WERI-Rb-1 (cell line): Measurements from ENCODE around the gene RIN1.
A peak's percentile ranks its signal among the peaks of the same experiment; 100 is the strongest.

Source experiments
- DNase-seq: peaks from one replicate; pipeline ENCODE4 v3.0.0-alpha.2; 2020
- H3K27ac ChIP-seq: fragments of 250-450 bp; sonication (Bioruptor Pico); 2 replicates; pipeline ENCODE4 v1.5.1; 2020; ENCODE audit warnings: mild to moderate bottlenecking, moderate library complexity
- H3K27me3 ChIP-seq: fragments of 250-450 bp; sonication (Bioruptor Pico); 2 replicates; pipeline ENCODE4 v1.5.1; 2021; ENCODE audit warnings: mild to moderate bottlenecking, low read depth, moderate library complexity; ENCODE audit not compliant: insufficient read depth, severe bottlenecking
- H3K36me3 ChIP-seq: fragments of 250-450 bp; sonication (Bioruptor Pico); 2 replicates; pipeline ENCODE4 v1.5.1; 2020; ENCODE audit warnings: mild to moderate bottlenecking, moderate library complexity
- H3K4me3 ChIP-seq: 2 replicates; pipeline ENCODE4 v1.5.1; 2011; ENCODE audit warnings: low read depth, mild to moderate bottlenecking, control low read depth, low read length
- H3K9me3 ChIP-seq: fragments of 250-450 bp; sonication (Bioruptor Pico); 2 replicates; pipeline ENCODE4 v1.5.1; 2021; ENCODE audit warnings: mild to moderate bottlenecking, moderate library complexity; ENCODE audit not compliant: severe bottlenecking
- TF ChIP-seq, protein P1 (sequence below): IDR thresholded peaks from 2 replicates; pipeline ENCODE4 v1.5.1; 2011; ENCODE audit warnings: low read depth, mild to moderate bottlenecking, control low read depth, inconsistent platforms, low read length

RIN1 gene

GRCh38 chr11:66332371-66333219 lies 3.6 kb downstream of the RIN1 start:
- DNase-seq, result no peak
- Histone ChIP-seq H3K27me3 (no peaks in the 10 kb centered on the region), H3K9me3 (no peaks in the 10 kb centered on the region), H3K4me3 (no peak overlapping the region), H3K36me3 (peaks cover 8% of the 10 kb centered on the region), H3K27ac (no peak overlapping the region)
- TF ChIP-seq, protein P1, sequence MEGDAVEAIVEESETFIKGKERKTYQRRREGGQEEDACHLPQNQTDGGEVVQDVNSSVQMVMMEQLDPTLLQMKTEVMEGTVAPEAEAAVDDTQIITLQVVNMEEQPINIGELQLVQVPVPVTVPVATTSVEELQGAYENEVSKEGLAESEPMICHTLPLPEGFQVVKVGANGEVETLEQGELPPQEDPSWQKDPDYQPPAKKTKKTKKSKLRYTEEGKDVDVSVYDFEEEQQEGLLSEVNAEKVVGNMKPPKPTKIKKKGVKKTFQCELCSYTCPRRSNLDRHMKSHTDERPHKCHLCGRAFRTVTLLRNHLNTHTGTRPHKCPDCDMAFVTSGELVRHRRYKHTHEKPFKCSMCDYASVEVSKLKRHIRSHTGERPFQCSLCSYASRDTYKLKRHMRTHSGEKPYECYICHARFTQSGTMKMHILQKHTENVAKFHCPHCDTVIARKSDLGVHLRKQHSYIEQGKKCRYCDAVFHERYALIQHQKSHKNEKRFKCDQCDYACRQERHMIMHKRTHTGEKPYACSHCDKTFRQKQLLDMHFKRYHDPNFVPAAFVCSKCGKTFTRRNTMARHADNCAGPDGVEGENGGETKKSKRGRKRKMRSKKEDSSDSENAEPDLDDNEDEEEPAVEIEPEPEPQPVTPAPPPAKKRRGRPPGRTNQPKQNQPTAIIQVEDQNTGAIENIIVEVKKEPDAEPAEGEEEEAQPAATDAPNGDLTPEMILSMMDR, result no peak

- H3K27ac ChIP-seq, result no peak overlapping the region
- H3K9me3 ChIP-seq, result no peaks in the 10 kb centered on the region
- peaks cover 1% of the 10 kb centered on the region for H3K36me3 ChIP-seq
- no peak overlapping the region for H3K4me3 ChIP-seq
- DNase-seq, result no peak
- H3K27me3 ChIP-seq, result no peaks in the 10 kb centered on the region
- TF ChIP-seq, protein P1, result no peak
Measured at GRCh38 chr11:66331542-66332370, 4.5 kb downstream of the RIN1 start.

DNA sequence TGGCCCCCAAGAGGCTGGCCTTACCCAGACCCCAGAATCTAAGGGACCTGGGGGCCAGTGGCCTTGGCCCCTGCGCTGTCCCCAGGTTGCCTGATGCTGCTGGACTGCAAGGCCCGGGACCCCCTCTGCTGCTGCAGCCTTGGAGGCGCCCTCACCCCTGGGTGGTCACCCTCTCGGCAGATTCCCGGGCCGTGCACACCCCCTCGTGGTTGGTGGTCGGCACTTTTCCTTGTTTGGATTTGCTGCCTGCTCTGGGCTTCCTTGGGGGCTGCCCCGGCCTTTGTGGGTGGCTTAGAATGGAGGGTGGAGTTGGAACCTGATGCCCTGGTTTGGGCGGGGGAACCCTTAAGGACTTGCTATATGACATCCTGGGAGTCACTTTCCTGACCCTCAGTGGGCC lies 5.3 kb downstream of the RIN1 start:
- H3K27me3 ChIP-seq, result no peaks in the 10 kb centered on the region
- no peaks in the 10 kb centered on the region for H3K9me3 ChIP-seq
- TF ChIP-seq, protein P1, result no peak
- H3K4me3 ChIP-seq, result no peak overlapping the region
- H3K36me3 ChIP-seq, result no peaks in the 10 kb centered on the region
- no peak overlapping the region for H3K27ac ChIP-seq
- no peak for DNase-seq

- TF ChIP-seq, protein P1, result no peak
- no peaks in the 10 kb centered on the region for H3K27me3 ChIP-seq
- no peaks in the 10 kb centered on the region for H3K36me3 ChIP-seq
- no peak overlapping the region for H3K4me3 ChIP-seq
- DNase-seq, result no peak
- H3K9me3 ChIP-seq, result no peaks in the 10 kb centered on the region
- H3K27ac ChIP-seq, result no peak overlapping the region
Measured at GRCh38 chr11:66329165-66329673, 7.0 kb downstream of the RIN1 start.

DNA sequence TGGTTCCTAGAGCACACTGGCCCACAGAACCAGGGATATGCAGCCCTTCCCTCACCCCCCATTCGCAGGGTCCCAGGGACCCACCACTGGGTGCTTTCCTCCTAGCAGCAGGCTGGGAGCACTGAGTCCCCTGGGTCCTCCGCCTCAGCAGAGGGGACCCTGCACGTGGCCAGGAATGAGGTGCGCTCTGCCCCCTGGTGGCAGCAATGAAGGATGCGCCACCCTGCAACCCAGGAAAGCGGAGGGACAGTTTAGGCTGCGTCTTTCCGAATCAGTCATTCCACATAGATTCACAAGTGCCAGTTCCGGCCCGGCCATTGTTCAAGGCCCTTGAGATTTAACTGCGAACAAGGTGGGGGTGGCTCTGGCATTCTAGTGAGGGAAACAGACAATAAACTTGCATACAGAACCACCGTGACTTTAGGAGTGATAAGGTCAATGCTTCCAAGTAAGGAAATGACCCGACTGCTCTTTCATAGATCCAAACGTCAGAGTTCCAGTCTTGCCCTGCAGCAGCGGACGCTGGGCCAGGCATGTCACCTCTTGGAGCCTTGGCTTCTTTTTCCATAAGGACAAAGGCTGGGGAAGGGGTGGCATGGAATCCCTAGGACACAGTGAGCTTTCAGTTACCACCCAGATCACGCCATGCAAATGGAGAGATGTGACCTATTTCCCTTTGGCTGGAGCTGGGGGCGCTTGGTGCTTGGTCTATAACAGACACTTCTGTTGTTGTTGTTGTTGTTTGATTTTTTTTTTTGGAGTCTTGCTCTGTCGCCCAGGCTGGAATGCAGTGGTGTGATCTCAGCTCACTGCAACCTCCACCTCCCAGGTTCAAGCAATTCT lies 7.7 kb downstream of the RIN1 start:
- H3K4me3 ChIP-seq, result no peak overlapping the region
- H3K27me3 ChIP-seq, result no peaks in the 10 kb centered on the region
- H3K9me3 ChIP-seq, result no peaks in the 10 kb centered on the region
- peak; percentile 82 for DNase-seq
- no peak overlapping the region for H3K27ac ChIP-seq
- H3K36me3 ChIP-seq, result no peaks in the 10 kb centered on the region
- TF ChIP-seq, protein P1, result peak; percentile 95
